Ishikawa (cell line): ENCODE data around the gene SLC2A6.

Source experiments
- CEBPB ChIP-seq: IDR thresholded peaks from 2 replicates; pipeline ENCODE4 v1.6.1; 2012
- CREB1 ChIP-seq: IDR thresholded peaks from 2 replicates; pipeline ENCODE4 v1.6.1; 2012; ENCODE audit warnings: low read depth
- EGR1 ChIP-seq: IDR thresholded peaks from 2 replicates; pipeline ENCODE4 v1.6.1; 2012
- EP300 ChIP-seq: IDR thresholded peaks from 2 replicates; pipeline ENCODE4 v1.6.1; 2012; ENCODE audit warnings: borderline replicate concordance
- FOXM1 ChIP-seq: IDR thresholded peaks from 2 replicates; pipeline ENCODE4 v1.6.1; 2012; ENCODE audit warnings: low read depth, borderline replicate concordance
- MAX ChIP-seq: IDR thresholded peaks from 2 replicates; pipeline ENCODE4 v1.6.1; 2012
- NFIC ChIP-seq: IDR thresholded peaks from 2 replicates; pipeline ENCODE4 v1.6.1; 2012
- RAD21 ChIP-seq: IDR thresholded peaks from 2 replicates; pipeline ENCODE4 v1.6.1; 2012; ENCODE audit warnings: low read depth
- REST ChIP-seq: IDR thresholded peaks from 2 replicates; pipeline ENCODE4 v1.6.1; 2012; ENCODE audit warnings: low read depth, mild to moderate bottlenecking
- TAF1 ChIP-seq: IDR thresholded peaks from 2 replicates; pipeline ENCODE4 v1.6.1; 2012; ENCODE audit warnings: low read depth, mild to moderate bottlenecking
- TCF12 ChIP-seq: IDR thresholded peaks from 2 replicates; pipeline ENCODE4 v1.6.1; 2012; ENCODE audit warnings: low read depth
- TEAD4 ChIP-seq: IDR thresholded peaks from 2 replicates; pipeline ENCODE4 v1.6.1; 2012
- USF1 ChIP-seq: IDR thresholded peaks from 2 replicates; pipeline ENCODE4 v1.6.1; 2012
- YY1 ChIP-seq: IDR thresholded peaks from 2 replicates; pipeline ENCODE4 v1.6.1; 2012; ENCODE audit warnings: low read depth
- ZBTB7A ChIP-seq: IDR thresholded peaks from 2 replicates; pipeline ENCODE4 v1.6.1; 2012; ENCODE audit warnings: low read depth

The SLC2A6 gene

GRCh38 chr9:133476941-133477340, 2.0 kb downstream of the SLC2A6 start:
- no peak for TF ChIP-seq ZBTB7A
- TF ChIP-seq YY1, result no peak
- TF ChIP-seq FOXM1, result no peak
- no peak for TF ChIP-seq EP300
- no peak for TF ChIP-seq RAD21
- no peak for TF ChIP-seq REST
- no peak for TF ChIP-seq EGR1
- TF ChIP-seq TEAD4, result no peak
- TF ChIP-seq USF1, result no peak
- no peak for TF ChIP-seq NFIC
- TF ChIP-seq CREB1, result no peak
- TF ChIP-seq TAF1, result no peak
- TF ChIP-seq TCF12, result no peak
- TF ChIP-seq CEBPB, result no peak
- TF ChIP-seq MAX, result no peak

GRCh38 chr9:133476036-133476931, 2.6 kb downstream of the SLC2A6 start:
- TF ChIP-seq YY1 (no peak), TCF12 (no peak), ZBTB7A (no peak), MAX (no peak)

- TF ChIP-seq NFIC, result no peak
- TF ChIP-seq FOXM1, result no peak
- TF ChIP-seq YY1, result no peak
- no peak for TF ChIP-seq ZBTB7A
- TF ChIP-seq TCF12, result no peak
- no peak for TF ChIP-seq REST
- no peak for TF ChIP-seq MAX
- no peak for TF ChIP-seq CEBPB
- TF ChIP-seq EGR1, result no peak
- TF ChIP-seq TAF1, result no peak
- no peak for TF ChIP-seq USF1
- no peak for TF ChIP-seq CREB1
- TF ChIP-seq RAD21, result no peak
- TF ChIP-seq EP300, result no peak
- no peak for TF ChIP-seq TEAD4
Measured at GRCh38 chr9:133475292-133476012, 3.4 kb downstream of the SLC2A6 start.

GRCh38 chr9:133474853-133475252, 4.0 kb downstream of the SLC2A6 start:
- no peak for TF ChIP-seq TCF12
- no peak for TF ChIP-seq TEAD4
- TF ChIP-seq REST, result no peak
- no peak for TF ChIP-seq CEBPB
- TF ChIP-seq CREB1, result no peak
- TF ChIP-seq NFIC, result no peak
